GM18870 (cell line): ENCODE measurements around the gene SRF.

Experiments
- ATAC-seq: cut with Tn5 transposase; IDR thresholded peaks from one replicate; pipeline ENCODE4 v1.9.1; 2021; ENCODE audit warnings: moderate library complexity; ENCODE audit not compliant: unreplicated experiment

SRF gene

DNA sequence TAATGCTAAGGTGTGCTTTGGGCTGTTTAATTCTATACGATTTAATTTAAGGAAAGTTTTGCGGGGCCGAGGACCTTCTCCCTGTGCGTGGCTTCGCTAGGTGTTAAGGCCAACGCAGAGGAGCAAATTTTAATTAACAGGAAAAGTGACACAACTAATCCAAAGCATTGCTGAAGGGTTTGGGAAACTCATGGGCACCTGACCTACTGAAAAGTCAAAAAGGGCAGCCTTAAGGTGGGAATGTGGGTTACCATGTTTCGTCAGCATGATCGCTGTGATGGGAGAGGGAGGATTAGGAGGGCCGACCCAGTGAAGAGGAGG, 10.5 kb downstream of the SRF start:
- no peak for ATAC-seq

DNA sequence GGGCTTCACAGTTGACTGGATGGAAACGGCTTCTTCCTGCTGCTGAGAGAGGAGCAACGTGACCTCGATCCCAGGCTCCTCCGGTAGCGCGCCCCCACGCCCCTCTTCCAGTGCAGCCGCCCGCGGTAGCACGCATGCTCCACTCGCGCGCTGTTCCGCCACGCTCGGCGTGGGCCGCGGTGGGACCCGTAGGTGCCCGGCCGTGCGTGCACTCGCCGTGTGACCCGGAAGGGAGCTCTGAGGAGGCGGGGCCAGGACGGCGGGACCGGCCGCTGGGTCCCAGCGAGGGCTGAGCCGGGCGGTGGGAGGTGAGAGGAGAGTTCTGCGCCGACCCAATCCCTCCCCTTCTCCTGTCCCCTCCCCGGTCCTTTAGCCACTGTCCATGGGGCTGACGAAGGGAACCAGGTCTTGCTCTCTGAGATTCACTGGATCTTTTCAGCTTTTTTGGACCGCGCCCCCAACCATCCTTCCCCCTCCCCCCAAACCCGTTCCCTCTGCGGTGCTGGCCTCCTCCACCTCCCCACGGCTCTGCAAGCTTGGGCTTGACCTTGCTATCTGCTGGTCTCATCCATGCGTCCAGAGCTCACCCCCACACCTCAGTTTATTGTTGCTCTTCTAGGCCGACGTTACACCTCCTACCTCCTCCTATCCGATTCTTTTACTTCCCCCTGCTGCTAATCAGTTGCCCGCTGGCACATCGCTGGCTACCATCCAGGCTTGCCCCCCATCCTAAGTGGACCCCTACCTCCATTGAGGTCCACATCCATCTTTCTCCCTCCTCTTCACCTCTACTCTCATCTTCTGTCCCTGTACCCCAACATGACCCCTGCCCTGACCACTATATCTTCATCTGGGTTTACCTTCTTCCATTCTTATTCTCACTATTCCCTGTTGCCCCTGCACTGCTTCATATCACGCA, 11.1 kb downstream of the SRF start, which contains the start of gene CUL9:
Gene CUL9, plus strand, starts transcription at position 255 of the 919 bp plus-strand sequence. CDS start 2,115 bp downstream, outside the sequence.
- no peak for ATAC-seq

DNA sequence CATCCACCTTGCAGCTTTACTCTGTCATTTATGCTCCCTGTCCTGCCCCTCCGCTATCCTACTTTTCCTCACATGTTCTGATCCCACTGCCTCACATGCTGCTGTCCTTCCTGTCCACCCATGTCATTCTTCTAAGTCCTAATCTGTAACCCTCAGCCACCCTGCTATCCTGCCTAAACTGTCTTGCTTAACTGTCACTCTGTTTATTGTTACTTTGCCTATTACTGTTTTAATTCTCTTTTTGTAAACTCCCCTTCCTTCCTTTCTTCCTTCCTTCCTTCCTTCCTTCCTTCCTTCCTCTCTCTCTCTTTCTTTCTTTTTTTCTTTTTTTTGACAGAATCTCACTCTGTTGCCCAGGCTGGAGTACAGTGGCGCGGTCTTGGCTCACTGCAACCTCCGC, 12.4 kb downstream of the SRF start:
- ATAC-seq = no peak

DNA sequence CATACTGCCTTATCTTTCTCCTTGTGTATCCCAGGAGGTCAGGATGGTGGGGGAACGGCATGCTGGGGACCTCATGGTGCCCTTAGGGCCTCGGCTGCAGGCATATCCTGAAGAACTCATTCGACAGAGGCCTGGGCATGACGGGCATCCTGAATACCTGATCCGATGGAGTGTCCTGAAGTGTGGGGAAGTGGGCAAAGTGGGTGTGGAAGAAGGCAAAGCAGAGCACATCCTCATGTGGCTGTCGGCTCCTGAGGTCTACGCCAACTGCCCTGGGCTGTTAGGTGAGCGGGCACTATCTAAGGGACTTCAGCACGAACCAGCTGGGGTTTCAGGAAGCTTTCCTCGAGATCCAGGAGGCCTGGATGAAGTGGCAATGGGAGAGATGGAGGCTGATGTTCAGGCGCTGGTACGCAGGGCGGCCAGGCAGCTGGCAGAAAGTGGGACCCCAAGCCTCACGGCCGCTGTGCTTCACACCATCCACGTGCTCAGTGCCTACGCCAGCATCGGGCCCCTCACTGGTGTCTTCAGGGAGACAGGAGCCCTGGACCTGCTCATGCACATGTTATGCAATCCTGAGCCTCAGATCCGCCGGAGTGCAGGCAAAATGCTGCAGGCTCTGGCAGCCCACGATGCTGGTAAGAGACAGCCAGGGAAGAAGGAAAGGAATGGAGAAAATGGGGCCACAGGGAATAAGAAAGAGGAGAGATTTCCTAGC, 13.4 kb downstream of the SRF start:
- no peak for ATAC-seq

DNA sequence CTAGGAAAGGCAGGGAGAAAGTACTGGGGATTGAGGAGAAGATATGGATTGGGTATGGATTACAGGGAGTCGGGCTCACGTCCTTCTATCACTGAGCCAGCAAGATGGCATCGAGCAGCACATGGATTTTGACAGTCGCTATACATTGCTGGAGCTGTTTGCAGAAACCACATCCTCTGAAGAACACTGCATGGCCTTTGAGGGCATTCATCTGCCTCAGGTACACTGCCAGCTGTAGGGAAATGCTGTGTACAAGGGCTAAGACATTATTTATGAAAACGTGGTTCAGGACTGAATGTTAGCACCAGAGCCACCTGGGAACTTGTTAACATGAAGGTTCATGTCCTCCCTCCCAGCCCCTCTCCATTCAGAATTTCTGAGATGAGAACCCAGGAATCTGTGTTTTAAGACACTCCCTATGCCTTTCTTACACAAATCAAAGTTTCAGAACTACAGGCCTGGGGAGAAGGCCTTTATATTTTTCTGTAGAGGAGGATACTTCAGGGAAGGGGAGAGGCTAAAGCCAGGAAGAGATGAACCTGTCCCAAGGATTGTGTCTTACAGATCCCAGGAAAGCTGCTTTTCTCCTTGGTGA, 14.4 kb downstream of the SRF start:
- ATAC-seq = no peak

DNA sequence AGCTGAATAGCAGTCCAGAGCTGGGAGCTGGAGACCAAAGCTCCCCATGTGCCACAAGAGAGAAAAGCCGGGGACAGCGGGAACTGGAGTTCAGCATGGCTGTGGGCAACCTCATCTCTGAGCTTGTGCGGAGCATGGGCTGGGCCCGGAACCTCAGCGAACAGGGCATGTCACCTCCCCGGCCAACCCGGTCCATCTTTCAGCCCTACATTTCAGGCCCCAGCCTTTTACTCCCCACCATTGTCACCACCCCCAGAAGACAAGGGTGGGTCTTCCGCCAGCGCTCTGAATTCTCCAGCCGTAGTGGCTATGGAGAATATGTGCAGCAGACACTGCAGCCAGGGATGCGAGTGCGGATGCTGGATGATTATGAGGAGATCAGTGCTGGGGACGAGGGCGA, 14.9 kb downstream of the SRF start:
- ATAC-seq = no peak

DNA sequence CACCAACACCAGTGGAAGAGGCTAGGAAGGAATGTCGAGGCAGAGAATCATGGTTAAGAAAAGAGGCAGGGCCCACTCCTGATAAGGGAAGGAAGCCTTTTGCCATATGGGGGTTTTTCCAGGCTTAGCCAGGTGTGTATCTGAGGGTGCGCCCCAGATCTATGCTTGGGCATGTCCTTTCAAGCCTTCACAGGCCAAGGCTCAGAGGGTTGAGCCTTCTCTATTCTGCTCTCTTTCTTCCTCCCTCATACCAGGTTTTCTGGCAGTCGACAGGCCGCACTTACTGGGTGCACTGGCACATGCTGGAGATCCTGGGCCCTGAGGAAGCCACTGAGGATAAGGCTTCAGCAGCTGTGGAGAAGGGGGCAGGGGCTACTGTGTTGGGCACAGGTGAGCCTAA, 15.6 kb downstream of the SRF start:
- ATAC-seq = no peak

DNA sequence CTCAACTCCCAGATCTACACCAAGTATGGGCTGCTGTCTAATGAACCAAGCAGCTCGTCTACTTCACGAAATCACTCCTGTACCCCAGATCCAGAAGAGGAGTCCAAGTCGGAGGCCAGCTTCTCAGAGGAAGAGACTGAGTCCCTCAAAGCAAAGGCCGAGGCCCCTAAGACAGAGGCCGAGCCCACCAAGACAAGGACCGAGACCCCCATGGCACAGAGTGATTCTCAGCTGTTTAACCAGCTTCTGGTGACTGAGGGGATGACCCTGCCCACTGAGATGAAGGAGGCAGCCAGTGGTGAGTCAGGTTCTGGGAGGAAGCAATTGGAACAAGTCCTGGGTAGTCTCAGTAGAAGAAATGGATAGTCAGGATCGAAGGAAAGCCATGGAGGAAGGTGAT, 16.8 kb downstream of the SRF start:
- no peak for ATAC-seq

DNA sequence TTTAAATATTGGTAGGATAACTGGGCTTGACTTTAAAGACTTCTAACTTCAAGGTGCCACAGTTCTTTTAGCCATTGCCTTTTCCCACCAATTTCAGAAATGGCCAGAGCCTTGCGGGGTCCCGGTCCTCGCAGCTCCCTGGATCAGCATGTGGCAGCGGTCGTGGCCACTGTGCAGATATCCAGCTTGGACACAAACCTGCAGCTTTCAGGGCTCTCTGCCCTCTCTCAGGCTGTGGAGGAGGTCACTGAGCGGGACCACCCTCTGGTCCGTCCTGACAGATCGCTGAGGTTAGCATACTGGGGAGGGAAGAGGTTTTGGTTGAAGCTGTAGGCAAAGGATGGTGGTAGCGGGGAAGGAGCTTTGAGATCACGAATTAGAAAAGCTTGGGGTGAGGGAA, 17.4 kb downstream of the SRF start:
- no peak for ATAC-seq

DNA sequence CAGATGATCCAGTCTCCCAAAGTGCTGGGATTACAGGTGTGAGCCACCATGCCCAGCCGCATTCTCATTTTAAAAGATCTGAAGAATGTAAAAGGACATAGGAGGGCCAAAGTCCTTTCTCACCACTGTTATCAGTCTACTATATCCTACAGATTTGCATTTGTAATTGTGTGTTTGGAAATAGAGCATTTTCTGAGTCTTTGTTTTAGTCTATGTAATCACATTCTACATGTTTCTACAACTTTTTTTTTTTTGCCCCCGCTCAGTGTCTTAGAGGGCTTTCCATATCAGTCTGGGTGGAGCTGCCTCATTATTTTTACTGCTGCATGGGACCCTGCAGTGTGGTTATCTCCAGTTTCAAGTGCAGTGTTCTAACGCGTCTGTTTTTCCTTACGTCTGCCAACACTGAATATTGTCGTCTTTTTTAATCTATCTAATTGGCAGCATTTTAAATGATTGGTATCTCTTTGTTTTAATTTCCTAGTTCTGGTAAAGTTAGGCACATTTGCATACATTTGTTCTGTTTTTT, 18.8 kb downstream of the SRF start:
- no peak for ATAC-seq

DNA sequence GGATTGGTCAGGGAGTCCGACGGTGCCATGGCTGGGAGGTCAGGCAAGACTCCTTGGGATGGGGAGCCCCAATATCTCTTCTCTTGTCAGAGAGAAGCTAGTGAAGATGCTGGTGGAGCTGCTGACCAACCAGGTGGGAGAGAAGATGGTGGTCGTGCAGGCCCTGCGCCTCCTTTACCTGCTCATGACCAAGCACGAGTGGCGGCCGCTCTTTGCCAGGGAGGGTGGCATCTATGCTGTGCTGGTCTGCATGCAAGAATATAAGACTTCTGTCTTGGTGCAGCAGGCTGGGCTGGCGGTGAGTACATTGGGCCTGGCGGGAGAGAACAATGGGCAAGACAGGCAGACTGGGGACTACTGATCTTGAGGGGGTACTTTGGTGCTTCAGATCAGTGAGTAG, 21.8 kb downstream of the SRF start:
- ATAC-seq = no peak

DNA sequence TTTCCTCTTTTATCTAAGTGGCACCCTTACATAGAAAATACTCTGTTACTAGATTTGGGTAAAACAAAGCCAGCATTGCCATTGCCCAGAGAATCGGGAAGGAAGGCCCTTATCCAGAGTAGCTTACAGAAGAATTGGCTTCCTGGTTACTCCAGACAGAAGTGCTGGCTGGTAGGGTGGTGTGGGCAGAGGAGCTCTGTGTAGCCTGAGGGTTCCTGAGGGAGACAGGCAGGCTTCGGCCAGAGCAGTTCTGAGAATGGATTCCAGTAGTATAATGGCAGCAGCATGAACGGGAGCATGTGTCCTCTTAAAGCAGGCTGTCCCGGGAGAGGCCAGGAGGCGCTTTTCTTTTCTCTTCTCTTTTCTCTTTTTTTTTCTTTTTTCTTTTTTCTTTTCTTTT, 22.9 kb downstream of the SRF start:
- no peak for ATAC-seq

DNA sequence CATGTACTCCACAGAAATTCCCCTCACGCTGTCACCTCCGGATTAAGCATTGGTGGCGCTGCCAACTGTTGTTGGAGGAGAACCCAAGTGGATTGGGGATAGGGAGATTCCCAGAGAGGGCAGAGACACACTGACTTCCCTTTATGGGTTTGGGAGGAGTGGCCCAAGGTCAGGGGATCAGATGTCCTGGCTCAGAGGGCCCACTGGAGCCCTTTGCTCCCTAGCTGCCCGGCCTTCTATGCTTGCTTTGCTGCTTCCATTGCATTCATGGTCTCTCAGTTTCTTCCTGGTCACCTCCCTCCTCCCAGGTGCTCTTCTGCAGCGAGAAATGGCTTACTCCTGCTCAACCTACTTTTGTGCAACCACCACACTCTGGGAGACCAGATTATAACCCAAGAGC, 25.3 kb downstream of the SRF start:
- no peak for ATAC-seq

DNA sequence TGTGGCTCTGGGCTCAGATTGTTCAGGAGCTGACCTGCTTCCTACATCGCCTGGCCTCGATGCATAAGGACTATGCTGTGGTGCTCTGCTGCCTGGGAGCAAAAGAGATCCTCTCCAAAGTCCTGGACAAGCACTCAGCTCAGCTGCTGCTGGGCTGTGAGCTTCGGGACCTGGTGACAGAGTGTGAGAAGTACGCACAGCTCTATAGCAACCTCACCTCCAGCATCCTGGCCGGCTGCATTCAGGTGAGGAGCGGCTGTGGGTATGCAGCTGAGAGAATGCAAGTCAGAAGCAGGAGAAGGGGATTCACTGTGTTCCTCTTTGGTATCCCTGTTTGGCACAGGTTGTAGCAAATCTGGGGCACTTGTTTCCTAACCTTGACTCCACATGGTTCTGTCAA, 28.8 kb downstream of the SRF start:
- ATAC-seq = no peak

DNA sequence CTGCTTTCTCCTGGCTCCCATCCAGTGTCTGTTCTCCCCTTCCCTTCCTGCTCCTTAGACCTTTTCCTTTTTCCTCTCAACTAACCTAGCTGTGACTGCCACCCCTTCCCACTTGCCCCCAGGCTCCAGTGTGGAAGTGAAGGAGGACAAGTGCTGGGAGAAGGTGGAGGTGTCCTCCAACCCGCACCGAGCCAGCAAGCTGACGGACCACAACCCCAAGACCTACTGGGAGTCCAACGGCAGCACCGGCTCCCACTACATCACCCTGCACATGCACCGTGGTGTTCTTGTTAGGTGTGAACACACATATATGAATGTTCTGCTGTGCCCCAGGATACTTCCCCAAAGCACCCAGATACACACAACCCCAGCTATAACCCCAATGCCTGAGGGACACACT, 29.5 kb downstream of the SRF start:
- no peak for ATAC-seq

DNA sequence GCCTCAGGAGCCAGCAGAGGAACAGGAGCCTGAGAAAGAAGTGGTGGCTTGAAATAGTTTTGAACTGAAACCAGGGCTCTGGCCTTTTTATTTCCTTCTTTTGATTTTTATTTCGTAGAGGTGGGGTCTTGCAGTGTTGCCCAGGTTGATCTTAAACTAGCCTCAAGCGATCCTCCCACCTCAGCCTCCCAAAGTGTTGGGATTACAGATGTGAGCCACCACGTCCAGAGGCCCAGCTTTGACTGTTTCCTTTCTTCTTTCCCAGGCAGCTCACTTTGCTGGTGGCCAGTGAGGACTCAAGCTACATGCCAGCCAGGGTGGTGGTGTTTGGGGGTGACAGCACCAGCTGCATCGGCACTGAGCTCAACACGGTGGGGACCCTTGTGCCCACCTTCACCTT, 31.4 kb downstream of the SRF start:
- ATAC-seq = no peak

DNA sequence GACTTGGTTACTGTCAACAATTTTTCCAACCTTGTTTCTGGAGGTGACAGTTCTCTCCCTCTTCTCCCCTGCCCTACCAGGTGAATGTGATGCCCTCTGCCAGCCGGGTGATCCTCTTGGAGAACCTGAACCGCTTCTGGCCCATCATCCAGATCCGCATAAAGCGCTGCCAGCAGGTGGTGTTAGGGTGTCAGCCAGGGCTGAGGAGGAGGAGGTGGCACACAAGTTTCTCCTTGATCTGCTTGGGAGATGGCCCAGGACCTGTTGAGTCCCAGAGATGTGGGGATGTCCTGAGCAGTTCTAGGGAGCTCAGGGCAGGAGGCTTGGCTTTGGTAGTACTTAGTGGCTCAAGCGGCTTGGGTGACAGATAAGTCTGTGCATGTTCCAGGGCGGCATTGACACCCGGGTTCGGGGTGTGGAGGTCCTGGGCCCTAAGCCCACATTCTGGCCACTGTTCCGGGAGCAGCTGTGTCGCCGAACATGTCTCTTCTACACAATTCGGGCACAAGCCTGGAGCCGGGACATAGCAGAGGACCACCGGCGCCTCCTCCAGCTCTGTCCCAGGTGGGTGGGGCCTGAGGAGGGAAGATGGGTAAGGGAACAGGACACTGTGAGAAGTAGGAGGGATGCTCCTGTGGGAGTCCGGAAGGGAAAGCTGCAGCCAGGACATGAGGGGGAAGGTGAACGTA, 32.1 kb downstream of the SRF start:
- ATAC-seq = no peak

DNA sequence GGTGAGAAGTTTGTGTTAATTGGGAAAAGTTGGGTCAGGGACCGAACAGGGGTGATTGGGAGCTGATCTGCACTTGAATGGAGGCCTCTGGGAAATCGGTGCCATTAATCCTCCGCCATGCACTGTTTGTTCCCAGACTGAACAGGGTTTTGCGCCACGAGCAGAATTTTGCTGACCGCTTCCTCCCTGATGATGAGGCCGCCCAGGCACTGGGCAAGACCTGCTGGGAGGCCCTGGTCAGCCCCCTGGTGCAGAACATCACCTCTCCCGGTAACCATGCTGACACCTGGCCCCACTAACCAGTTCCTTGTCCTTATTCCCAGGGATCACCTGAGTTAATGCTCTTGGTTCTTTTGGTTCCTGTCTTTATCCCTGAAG, 32.6 kb downstream of the SRF start:
- no peak for ATAC-seq

DNA sequence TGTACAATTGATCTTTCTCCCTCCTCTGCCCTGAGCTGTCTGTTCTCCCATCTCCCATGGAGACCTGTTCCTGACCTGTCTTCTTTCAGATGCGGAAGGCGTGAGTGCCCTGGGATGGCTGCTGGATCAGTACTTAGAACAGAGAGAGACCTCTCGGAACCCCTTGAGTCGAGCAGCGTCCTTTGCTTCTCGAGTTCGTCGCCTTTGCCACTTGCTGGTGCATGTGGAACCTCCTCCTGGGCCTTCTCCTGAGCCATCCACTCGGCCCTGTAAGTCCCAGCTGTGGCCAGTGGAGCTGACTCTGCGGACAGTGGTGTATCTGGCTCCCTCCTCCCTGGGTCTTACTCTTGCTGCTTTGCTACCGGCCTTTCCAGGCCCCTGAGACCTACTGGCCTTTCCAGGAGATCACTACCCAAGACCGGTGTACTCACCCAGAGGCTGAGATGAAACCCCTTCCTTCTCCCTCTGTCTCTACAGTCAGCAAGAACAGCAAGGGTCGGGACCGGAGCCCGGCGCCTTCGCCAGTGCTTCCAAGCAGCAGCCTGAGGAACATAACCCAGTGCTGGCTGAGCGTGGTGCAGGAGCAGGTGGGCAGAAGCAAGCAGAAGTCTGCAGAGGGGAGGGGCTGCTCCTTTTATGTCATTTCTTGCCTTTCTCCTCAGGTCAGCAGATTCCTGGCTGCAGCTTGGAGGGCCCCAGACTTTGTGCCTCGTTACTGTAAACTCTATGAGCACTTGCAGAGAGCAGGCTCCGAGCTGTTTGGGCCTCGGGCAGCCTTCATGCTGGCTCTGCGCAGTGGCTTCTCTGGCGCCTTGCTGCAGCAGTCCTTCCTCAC, 33.4 kb downstream of the SRF start:
- ATAC-seq = no peak

DNA sequence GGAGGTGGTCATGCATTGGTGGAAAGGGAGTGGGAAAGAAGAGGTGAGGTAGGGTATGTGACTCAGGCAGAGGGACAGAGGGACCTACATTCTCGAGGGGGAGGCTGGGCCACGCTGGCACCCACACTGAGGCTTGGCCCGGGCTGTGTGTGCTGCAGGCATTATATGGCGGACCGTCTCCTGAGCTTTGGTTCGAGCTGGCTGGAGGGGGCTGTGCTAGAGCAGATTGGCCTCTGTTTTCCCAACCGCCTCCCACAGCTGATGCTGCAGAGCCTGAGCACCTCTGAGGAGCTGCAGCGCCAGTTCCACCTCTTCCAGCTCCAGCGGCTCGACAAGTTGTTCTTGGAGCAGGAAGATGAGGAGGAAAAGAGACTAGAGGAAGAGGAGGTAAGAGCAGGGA, 34.8 kb downstream of the SRF start:
- no peak for ATAC-seq
